GM12878 (cell line): ENCODE measurements around the gene HSP90AB1.

ENCODE experiments used
- CTCF ChIP-seq, 3 experiments: IDR thresholded peaks in 2 of 3; conservative IDR thresholded peaks in 1 of 3; 2 replicates each; pipeline ENCODE4 v1.5.1; 2011; ENCODE audit warnings: low read depth in 3 of 3, low read length in 3 of 3, mild to moderate bottlenecking in 3 of 3, control low read depth in 2 of 3, moderate library complexity in 2 of 3, inconsistent platforms in 1 of 3, mixed read lengths in 1 of 3; ENCODE audit not compliant: control insufficient read depth in 2 of 3, insufficient read depth in 1 of 3; ENCODE audit errors: extremely low read depth in 1 of 3
- KDM1A ChIP-seq: fragments of 200-600 bp; sonication (generic); IDR thresholded peaks from 2 replicates; pipeline ENCODE4 v1.6.1; 2016; ENCODE audit warnings: borderline replicate concordance
- MTA2 ChIP-seq: fragments of 450-650 bp; IDR thresholded peaks from 2 replicates; pipeline ENCODE4 v1.6.1; 2016; ENCODE audit warnings: low read depth, mild to moderate bottlenecking, moderate library complexity
- NBN ChIP-seq: fragments of 450-650 bp; IDR thresholded peaks from 2 replicates; pipeline ENCODE4 v1.6.1; 2016
- PKNOX1 ChIP-seq: fragments of 450-650 bp; IDR thresholded peaks from 2 replicates; pipeline ENCODE4 v1.6.1; 2016; ENCODE audit warnings: mild to moderate bottlenecking
- RCOR1 ChIP-seq: conservative IDR thresholded peaks from 2 replicates; pipeline ENCODE4 v1.6.1; 2012; ENCODE audit warnings: low read depth, low read length, improper control_type of control experiment
- REST ChIP-seq: IDR thresholded peaks from 2 replicates; pipeline ENCODE4 v1.6.1; 2012; ENCODE audit warnings: mild to moderate bottlenecking, low read depth, low read length
- RFX5 ChIP-seq: IDR thresholded peaks from 2 replicates; pipeline ENCODE4 v1.6.1; 2011; ENCODE audit warnings: low read depth, low read length, improper control_type of control experiment
- SIN3A ChIP-seq: IDR thresholded peaks from 2 replicates; pipeline ENCODE4 v1.6.1; 2012; ENCODE audit warnings: low read depth, low read length, improper control_type of control experiment
- USF2 ChIP-seq: IDR thresholded peaks from 2 replicates; pipeline ENCODE4 v1.6.1; 2011; ENCODE audit warnings: low read depth, low read length, improper control_type of control experiment, borderline replicate concordance

GRCh38 chr6:44275271-44275748 is 28.4 kb downstream of the HSP90AB1 start:
- TF ChIP-seq CTCF (IDR thresholded peaks at IDR 0.05 in 2 of 3, conservative IDR thresholded peaks at IDR 0.05 in 1 of 3; ENCODE audit: control insufficient read depth in 2 of 3, extremely low read depth in 1 of 3, insufficient read depth in 1 of 3, low read depth in 3 of 3, low read length in 3 of 3): no peak
- no peak for TF ChIP-seq RFX5
- TF ChIP-seq MTA2: no peak
- no peak for TF ChIP-seq REST
- no peak for TF ChIP-seq PKNOX1
- TF ChIP-seq USF2: no peak
- no peak for TF ChIP-seq SIN3A
- no peak for TF ChIP-seq NBN
- TF ChIP-seq KDM1A: no peak
- no peak for TF ChIP-seq RCOR1
